Progenitor cell of endocrine pancreas (in vitro differentiated cells): ENCODE measurements around the gene MPHOSPH6. TPM values are rescaled to one million over a fixed set of nuclear protein-coding genes. Genes with fewer than 3 reads are reported as not detected.

Experiments
- DNase-seq: peaks from one replicate; pipeline ENCODE4 v3.0.0; 2021; ENCODE audit warnings: low spot score; ENCODE audit not compliant: unreplicated experiment
- H3K27ac Mint-ChIP-seq: 2 replicates; pipeline ENCODE4 v1.8.0; 2021; ENCODE audit warnings: mild to moderate bottlenecking, moderate library complexity, mixed read lengths
- H3K27me3 Mint-ChIP-seq: 2 replicates; pipeline ENCODE4 v1.8.0; 2021; ENCODE audit warnings: mixed read lengths
- H3K36me3 Mint-ChIP-seq: 2 replicates; pipeline ENCODE4 v1.8.0; 2022; ENCODE audit warnings: mixed read lengths; ENCODE audit not compliant: insufficient read depth
- H3K4me1 Mint-ChIP-seq: 2 replicates; pipeline ENCODE4 v1.8.0; 2021; ENCODE audit warnings: low read depth, mixed read lengths
- H3K4me3 Mint-ChIP-seq: 2 replicates; pipeline ENCODE4 v1.8.0; 2021; ENCODE audit warnings: low read depth, mild to moderate bottlenecking, moderate library complexity, mixed read lengths
- H3K9me3 Mint-ChIP-seq: 2 replicates; pipeline ENCODE4 v1.8.0; 2021; ENCODE audit warnings: low read depth, mixed read lengths
- CTCF ChIP-seq: fragments of 200-600 bp; sonication (generic); IDR thresholded peaks from one replicate; pipeline ENCODE4 v1.5.0; 2021; ENCODE audit warnings: antibody characterized with exemption, mild to moderate bottlenecking; ENCODE audit not compliant: unreplicated experiment
- total RNA-seq: library from RNA; stranded (reverse); gene quantifications from 2 replicates; pipeline ENCODE4 v1.2.1, GENCODE V29; 2021

The MPHOSPH6 gene
- total RNA-seq, 1 donor from 2014 or later = 41.9 TPM

- Mint-ChIP-seq H3K27ac (no peak overlapping the region), H3K4me1 (peaks cover 3% of the 10 kb centered on the region), H3K36me3 (no peaks in the 10 kb centered on the region), H3K27me3 (peaks cover 59% of the 10 kb centered on the region), H3K4me3 (no peak overlapping the region), H3K9me3 (no peaks in the 10 kb centered on the region)
- DNase-seq = no peak
- TF ChIP-seq CTCF = no peak
These were observed 6.2 kb upstream of the MPHOSPH6 start for GRCh38 chr16:82176204-82176603.

- H3K9me3 Mint-ChIP-seq = no peaks in the 10 kb centered on the region
- peaks cover 3% of the 10 kb centered on the region for H3K4me1 Mint-ChIP-seq
- H3K4me3 Mint-ChIP-seq = no peak overlapping the region
- no peak for DNase-seq
- TF ChIP-seq CTCF = no peak
- peaks cover 63% of the 10 kb centered on the region for H3K27me3 Mint-ChIP-seq
- no peak overlapping the region for H3K27ac Mint-ChIP-seq
- H3K36me3 Mint-ChIP-seq = no peaks in the 10 kb centered on the region
These were observed 5.6 kb upstream of the MPHOSPH6 start for GRCh38 chr16:82175627-82176026.

GRCh38 chr16:82167670-82168069, 2.4 kb downstream of the MPHOSPH6 start:
- Mint-ChIP-seq H3K9me3 (peaks cover 5% of the 10 kb centered on the region), H3K36me3 (peaks cover 26% of the 10 kb centered on the region), H3K4me1 (peaks cover 10% of the 10 kb centered on the region), H3K27ac (no peak overlapping the region), H3K27me3 (peaks cover 20% of the 10 kb centered on the region), H3K4me3 (peak overlapping the region; percentile 12)
- DNase-seq = no peak
- no peak for TF ChIP-seq CTCF

GRCh38 chr16:82160226-82160625, 9.8 kb downstream of the MPHOSPH6 start:
- Mint-ChIP-seq H3K36me3 (peaks cover 29% of the 10 kb centered on the region), H3K9me3 (peaks cover under 1% of the 10 kb centered on the region), H3K4me3 (no peak overlapping the region), H3K27ac (no peak overlapping the region), H3K27me3 (no peaks in the 10 kb centered on the region), H3K4me1 (no peaks in the 10 kb centered on the region)
- DNase-seq = no peak
- TF ChIP-seq CTCF = no peak

- Mint-ChIP-seq H3K27ac (peak overlapping the region; percentile 29), H3K4me1 (peaks cover 3% of the 10 kb centered on the region), H3K4me3 (no peak overlapping the region), H3K9me3 (peaks cover 8% of the 10 kb centered on the region), H3K27me3 (no peaks in the 10 kb centered on the region), H3K36me3 (peaks cover 37% of the 10 kb centered on the region)
- DNase-seq = no peak
- TF ChIP-seq CTCF = no peak
These were observed 12.2 kb downstream of the MPHOSPH6 start for GRCh38 chr16:82157836-82158235.
